ENCODE data around the gene MAB21L1.
A peak's percentile ranks its signal among the peaks of the same experiment; 100 is the strongest.

MAB21L1 gene

GRCh38 chr13:35475960-35476943 lies at the start of gene MAB21L1:
Gene MAB21L1, minus strand, starts transcription at chr13:35476689. Its CDS starts 551 bp downstream, at chr13:35476138.
- peak in 20 of 51 donors; percentile 12 to 54 (median 24) for DNase-seq

GRCh38 chr13:35524171-35524570 lies 47.7 kb upstream of the MAB21L1 start:
- no peak for DNase-seq

GRCh38 chr13:35518337-35518946 lies 42.0 kb upstream of the MAB21L1 start:
- no peak for DNase-seq

GRCh38 chr13:35514801-35515502 lies 38.5 kb upstream of the MAB21L1 start:
- peak in 1 of 51 donors; percentile 22 for DNase-seq

GRCh38 chr13:35514061-35514477 lies 37.6 kb upstream of the MAB21L1 start:
- no peak for DNase-seq

- no peak for DNase-seq
Observed at GRCh38 chr13:35512271-35512920, 35.9 kb upstream of the MAB21L1 start.

GRCh38 chr13:35502456-35502855 lies 26.0 kb upstream of the MAB21L1 start:
- no peak for DNase-seq

GRCh38 chr13:35501661-35502235 lies 25.3 kb upstream of the MAB21L1 start:
- DNase-seq, result no peak

GRCh38 chr13:35500144-35500543 lies 23.7 kb upstream of the MAB21L1 start:
- DNase-seq, result peak in 1 of 51 donors; percentile 10

GRCh38 chr13:35499676-35500075 lies 23.2 kb upstream of the MAB21L1 start:
- no peak for DNase-seq

GRCh38 chr13:35499196-35499662 lies 22.7 kb upstream of the MAB21L1 start:
- peak in 1 of 51 donors; percentile 17 for DNase-seq

- DNase-seq, result no peak
Observed at GRCh38 chr13:35498231-35498630, 21.7 kb upstream of the MAB21L1 start.

GRCh38 chr13:35496761-35497386 lies 20.4 kb upstream of the MAB21L1 start:
- no peak for DNase-seq

- no peak for DNase-seq
Observed at GRCh38 chr13:35496006-35496405, 19.5 kb upstream of the MAB21L1 start.

- DNase-seq, result no peak
Observed at GRCh38 chr13:35489050-35489449, 12.6 kb upstream of the MAB21L1 start.

GRCh38 chr13:35485424-35485823 lies 8.9 kb upstream of the MAB21L1 start:
- no peak for DNase-seq

- DNase-seq, result no peak
Observed at GRCh38 chr13:35484384-35484783, 7.9 kb upstream of the MAB21L1 start.

- DNase-seq, result no peak
Observed at GRCh38 chr13:35483761-35484160, 7.3 kb upstream of the MAB21L1 start.

- no peak for DNase-seq
Observed at GRCh38 chr13:35482527-35482926, 6.0 kb upstream of the MAB21L1 start.

- DNase-seq, result no peak
Observed at GRCh38 chr13:35481777-35482176, 5.3 kb upstream of the MAB21L1 start.

All from hypothalamus (tissue), 51 donors.